ENCODE measurements around the gene GNAQ. TPM values are rescaled to one million over a fixed set of nuclear protein-coding genes. Genes with fewer than 3 reads are reported as not detected.

GNAQ gene
- total and polyA plus RNA-seq, 4 donors: 6.8 to 19.6 (median 12.6) TPM

DNA sequence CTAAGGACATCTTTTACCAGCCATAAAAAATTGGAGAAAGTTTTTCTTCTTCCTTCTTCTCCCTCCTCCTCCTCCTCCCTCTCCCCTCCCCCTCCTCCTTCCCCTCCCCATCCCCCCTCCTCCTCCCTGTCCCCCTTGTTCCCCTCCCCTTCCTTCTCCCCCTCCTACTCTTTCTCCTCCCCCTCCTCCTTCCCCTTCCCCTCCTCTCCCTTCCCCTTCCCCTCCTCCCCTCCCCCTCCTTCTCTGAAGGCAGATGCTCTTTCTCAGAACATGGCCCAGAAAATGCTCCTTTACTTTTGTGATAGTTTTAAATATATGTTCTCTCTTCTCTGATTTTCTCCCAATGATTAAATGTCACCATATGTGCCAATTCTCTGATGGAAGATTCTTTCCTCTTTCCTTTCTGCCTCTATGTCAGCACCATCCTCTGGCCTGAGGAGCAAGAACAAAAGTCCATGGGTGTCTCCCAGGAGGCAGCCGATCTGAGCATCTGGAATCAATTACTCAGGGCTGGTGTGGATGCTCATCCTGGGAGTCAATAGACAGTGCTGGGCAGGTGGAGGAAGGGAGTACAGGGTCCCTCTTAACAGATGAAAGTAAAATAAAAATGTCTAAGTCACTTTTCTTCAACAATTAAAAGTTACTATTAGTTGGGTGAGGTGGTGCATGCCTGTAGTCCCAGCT, 320.5 kb downstream of the GNAQ start:
- H3K9me3 ChIP-seq (ENCODE audit: control insufficient read depth in 4 of 4, low read length in 3 of 4): no peaks in the 10 kb centered on the region
- H3K27ac ChIP-seq (ENCODE audit: low read depth in 1 of 2, low read length in 2 of 2): no peak overlapping the region
- no peak overlapping the region for H3K9ac ChIP-seq (ENCODE audit: low read depth in 1 of 2, low read length in 2 of 2)
- no peaks in the 10 kb centered on the region for H3K27me3 ChIP-seq (ENCODE audit: control insufficient read depth in 4 of 4, insufficient read depth in 4 of 4, low read length in 3 of 4)
- TF ChIP-seq RXRA (IDR thresholded peaks at IDR 0.05): no peak
- TF ChIP-seq TAF1 (conservative IDR thresholded peaks at IDR 0.05): no peak
- TF ChIP-seq RAD21 (IDR thresholded peaks at IDR 0.05): no peak
- no peaks in the 10 kb centered on the region for H3K36me3 ChIP-seq (ENCODE audit: control insufficient read depth in 4 of 4, insufficient read depth in 3 of 4, low read depth in 1 of 4, low read length in 3 of 4)
- no peak overlapping the region for H3K4me3 ChIP-seq (ENCODE audit: low read depth in 1 of 3, low read length in 3 of 3)
- WGBS: 91% methylated on average over 1 of the region's 1 CpG
- no peak for DNase-seq (ENCODE audit: low spot score)
- no peaks in the 10 kb centered on the region for H3K4me1 ChIP-seq (ENCODE audit: control insufficient read depth in 4 of 4, insufficient read depth in 4 of 4, low read length in 3 of 4)

DNA sequence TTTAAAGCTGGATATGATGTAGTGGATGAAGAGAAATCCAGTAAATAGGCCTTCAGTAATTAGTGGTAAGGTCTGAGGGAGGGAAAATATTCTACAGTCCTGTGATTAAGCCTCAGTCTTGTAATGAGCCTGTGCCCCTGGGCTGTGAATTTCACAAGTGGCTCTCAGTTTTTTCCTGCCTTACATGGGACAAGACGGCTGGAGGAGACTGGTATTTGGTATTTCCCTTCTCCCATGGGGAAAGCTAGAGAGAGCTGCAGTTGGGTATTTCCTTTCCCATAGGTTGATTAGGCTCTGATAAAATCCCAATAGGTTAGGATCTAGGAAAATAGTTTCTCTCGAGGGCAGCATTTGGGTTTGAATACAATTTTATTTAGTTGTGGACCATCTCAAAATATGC, 321.3 kb downstream of the GNAQ start:
- Histone ChIP-seq H3K27ac (ENCODE audit: low read depth in 1 of 2, low read length in 2 of 2) (no peak overlapping the region), H3K4me1 (ENCODE audit: control insufficient read depth in 4 of 4, insufficient read depth in 4 of 4, low read length in 3 of 4) (no peaks in the 10 kb centered on the region), H3K36me3 (ENCODE audit: control insufficient read depth in 4 of 4, insufficient read depth in 3 of 4, low read depth in 1 of 4, low read length in 3 of 4) (no peaks in the 10 kb centered on the region), H3K9me3 (ENCODE audit: control insufficient read depth in 4 of 4, low read length in 3 of 4) (no peaks in the 10 kb centered on the region), H3K9ac (ENCODE audit: low read depth in 1 of 2, low read length in 2 of 2) (no peak overlapping the region), H3K27me3 (ENCODE audit: control insufficient read depth in 4 of 4, insufficient read depth in 4 of 4, low read length in 3 of 4) (no peaks in the 10 kb centered on the region), H3K4me3 (ENCODE audit: low read depth in 1 of 3, low read length in 3 of 3) (no peak overlapping the region)
- 77% methylated on average over 2 of the region's 2 CpGs for WGBS
- no peak for TF ChIP-seq EGR1 (IDR thresholded peaks at IDR 0.05; ENCODE audit: low read depth in 2 of 2)
- TF ChIP-seq, protein P1, sequence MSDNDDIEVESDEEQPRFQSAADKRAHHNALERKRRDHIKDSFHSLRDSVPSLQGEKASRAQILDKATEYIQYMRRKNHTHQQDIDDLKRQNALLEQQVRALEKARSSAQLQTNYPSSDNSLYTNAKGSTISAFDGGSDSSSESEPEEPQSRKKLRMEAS (IDR thresholded peaks at IDR 0.05): no peak
- no peak for TF ChIP-seq TAF1 (conservative IDR thresholded peaks at IDR 0.05)
- no peak for TF ChIP-seq HNF4G (IDR thresholded peaks at IDR 0.05)
- TF ChIP-seq, protein P2, sequence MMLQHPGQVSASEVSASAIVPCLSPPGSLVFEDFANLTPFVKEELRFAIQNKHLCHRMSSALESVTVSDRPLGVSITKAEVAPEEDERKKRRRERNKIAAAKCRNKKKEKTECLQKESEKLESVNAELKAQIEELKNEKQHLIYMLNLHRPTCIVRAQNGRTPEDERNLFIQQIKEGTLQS (IDR thresholded peaks at IDR 0.05): no peak
- TF ChIP-seq YY1 (IDR thresholded peaks at IDR 0.05): no peak
- TF ChIP-seq HNF4A (conservative IDR thresholded peaks at IDR 0.05): no peak
- no peak for TF ChIP-seq GABPA (IDR thresholded peaks at IDR 0.05 in 1 of 2, conservative IDR thresholded peaks at IDR 0.05 in 1 of 2)
- TF ChIP-seq, protein P3, sequence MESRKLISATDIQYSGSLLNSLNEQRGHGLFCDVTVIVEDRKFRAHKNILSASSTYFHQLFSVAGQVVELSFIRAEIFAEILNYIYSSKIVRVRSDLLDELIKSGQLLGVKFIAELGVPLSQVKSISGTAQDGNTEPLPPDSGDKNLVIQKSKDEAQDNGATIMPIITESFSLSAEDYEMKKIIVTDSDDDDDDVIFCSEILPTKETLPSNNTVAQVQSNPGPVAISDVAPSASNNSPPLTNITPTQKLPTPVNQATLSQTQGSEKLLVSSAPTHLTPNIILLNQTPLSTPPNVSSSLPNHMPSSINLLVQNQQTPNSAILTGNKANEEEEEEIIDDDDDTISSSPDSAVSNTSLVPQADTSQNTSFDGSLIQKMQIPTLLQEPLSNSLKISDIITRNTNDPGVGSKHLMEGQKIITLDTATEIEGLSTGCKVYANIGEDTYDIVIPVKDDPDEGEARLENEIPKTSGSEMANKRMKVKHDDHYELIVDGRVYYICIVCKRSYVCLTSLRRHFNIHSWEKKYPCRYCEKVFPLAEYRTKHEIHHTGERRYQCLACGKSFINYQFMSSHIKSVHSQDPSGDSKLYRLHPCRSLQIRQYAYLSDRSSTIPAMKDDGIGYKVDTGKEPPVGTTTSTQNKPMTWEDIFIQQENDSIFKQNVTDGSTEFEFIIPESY (IDR thresholded peaks at IDR 0.05): no peak
- no peak for TF ChIP-seq FOXA2 (IDR thresholded peaks at IDR 0.05)
- no peak for TF ChIP-seq RXRA (IDR thresholded peaks at IDR 0.05)
- TF ChIP-seq NR2F2 (IDR thresholded peaks at IDR 0.05): no peak
- TF ChIP-seq, protein P4, sequence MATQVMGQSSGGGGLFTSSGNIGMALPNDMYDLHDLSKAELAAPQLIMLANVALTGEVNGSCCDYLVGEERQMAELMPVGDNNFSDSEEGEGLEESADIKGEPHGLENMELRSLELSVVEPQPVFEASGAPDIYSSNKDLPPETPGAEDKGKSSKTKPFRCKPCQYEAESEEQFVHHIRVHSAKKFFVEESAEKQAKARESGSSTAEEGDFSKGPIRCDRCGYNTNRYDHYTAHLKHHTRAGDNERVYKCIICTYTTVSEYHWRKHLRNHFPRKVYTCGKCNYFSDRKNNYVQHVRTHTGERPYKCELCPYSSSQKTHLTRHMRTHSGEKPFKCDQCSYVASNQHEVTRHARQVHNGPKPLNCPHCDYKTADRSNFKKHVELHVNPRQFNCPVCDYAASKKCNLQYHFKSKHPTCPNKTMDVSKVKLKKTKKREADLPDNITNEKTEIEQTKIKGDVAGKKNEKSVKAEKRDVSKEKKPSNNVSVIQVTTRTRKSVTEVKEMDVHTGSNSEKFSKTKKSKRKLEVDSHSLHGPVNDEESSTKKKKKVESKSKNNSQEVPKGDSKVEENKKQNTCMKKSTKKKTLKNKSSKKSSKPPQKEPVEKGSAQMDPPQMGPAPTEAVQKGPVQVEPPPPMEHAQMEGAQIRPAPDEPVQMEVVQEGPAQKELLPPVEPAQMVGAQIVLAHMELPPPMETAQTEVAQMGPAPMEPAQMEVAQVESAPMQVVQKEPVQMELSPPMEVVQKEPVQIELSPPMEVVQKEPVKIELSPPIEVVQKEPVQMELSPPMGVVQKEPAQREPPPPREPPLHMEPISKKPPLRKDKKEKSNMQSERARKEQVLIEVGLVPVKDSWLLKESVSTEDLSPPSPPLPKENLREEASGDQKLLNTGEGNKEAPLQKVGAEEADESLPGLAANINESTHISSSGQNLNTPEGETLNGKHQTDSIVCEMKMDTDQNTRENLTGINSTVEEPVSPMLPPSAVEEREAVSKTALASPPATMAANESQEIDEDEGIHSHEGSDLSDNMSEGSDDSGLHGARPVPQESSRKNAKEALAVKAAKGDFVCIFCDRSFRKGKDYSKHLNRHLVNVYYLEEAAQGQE (IDR thresholded peaks at IDR 0.05): no peak
- TF ChIP-seq RAD21 (IDR thresholded peaks at IDR 0.05): no peak
- no peak for TF ChIP-seq JUND (IDR thresholded peaks at IDR 0.05)
- TF ChIP-seq, protein P5, sequence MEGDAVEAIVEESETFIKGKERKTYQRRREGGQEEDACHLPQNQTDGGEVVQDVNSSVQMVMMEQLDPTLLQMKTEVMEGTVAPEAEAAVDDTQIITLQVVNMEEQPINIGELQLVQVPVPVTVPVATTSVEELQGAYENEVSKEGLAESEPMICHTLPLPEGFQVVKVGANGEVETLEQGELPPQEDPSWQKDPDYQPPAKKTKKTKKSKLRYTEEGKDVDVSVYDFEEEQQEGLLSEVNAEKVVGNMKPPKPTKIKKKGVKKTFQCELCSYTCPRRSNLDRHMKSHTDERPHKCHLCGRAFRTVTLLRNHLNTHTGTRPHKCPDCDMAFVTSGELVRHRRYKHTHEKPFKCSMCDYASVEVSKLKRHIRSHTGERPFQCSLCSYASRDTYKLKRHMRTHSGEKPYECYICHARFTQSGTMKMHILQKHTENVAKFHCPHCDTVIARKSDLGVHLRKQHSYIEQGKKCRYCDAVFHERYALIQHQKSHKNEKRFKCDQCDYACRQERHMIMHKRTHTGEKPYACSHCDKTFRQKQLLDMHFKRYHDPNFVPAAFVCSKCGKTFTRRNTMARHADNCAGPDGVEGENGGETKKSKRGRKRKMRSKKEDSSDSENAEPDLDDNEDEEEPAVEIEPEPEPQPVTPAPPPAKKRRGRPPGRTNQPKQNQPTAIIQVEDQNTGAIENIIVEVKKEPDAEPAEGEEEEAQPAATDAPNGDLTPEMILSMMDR (IDR thresholded peaks at IDR 0.05; ENCODE audit: low read depth, low read length, missing input control): no peak
- DNase-seq (ENCODE audit: low spot score): no peak
